T-cell (primary cell): ENCODE results near the gene PPARA. TPM values are rescaled to one million over a fixed set of nuclear protein-coding genes. Genes with fewer than 3 reads are reported as not detected.

Experiments used
- ATAC-seq, 4 experiments: fragments of 200-7000 bp in 3 of 4; fragments of 150-1000 bp in 1 of 4; cut with Tn5 transposase; replicated peaks in 1 of 4; 1 replicate in 3 of 4; 2 replicates in 1 of 4; pipeline ENCODE4 v1.10.0; 2021; ENCODE audit warnings: moderate library complexity in 3 of 4, mild to moderate bottlenecking in 2 of 4, moderate number of reproducible peaks in 1 of 4
- CTCF ChIA-PET, 2 donors: fragments of 300-600 bp; sonication (Branson Sonifier 250); formaldehyde crosslinking; loops; one replicate each; lab custom pipeline; 2022; ENCODE audit warnings: antibody characterized with exemption in 2 of 2; lab: Charles Lee
- POLR2A ChIA-PET, 2 donors: fragments of 300-600 bp; sonication (Branson Sonifier 250); formaldehyde crosslinking; loops; one replicate each; lab custom pipeline; 2022; ENCODE audit warnings: antibody characterized with exemption in 2 of 2; lab: Charles Lee
- DNase-seq, 35 experiments: peaks; one replicate each; pipeline versions ENCODE4 v3.0.0 to v3.0.0-alpha.2; 2013 to 2023
- H3K27ac ChIP-seq: one replicate; pipeline ENCODE4 v1.5.1; 2013; ENCODE audit warnings: low read length
- H3K27me3 ChIP-seq, 2 experiments: replicated peaks in 1 of 2; 1 replicate in 1 of 2; 2 replicates in 1 of 2; pipeline versions ENCODE4 v1.6.1 to v1.7.0; 2013; ENCODE audit warnings: low read length in 1 of 2, mixed read lengths in 1 of 2; ENCODE audit not compliant: control insufficient read depth in 2 of 2, insufficient read depth in 2 of 2; ENCODE audit errors: extremely low read depth in 1 of 2
- H3K36me3 ChIP-seq, 2 donors: 1 replicate in 1 of 2; 2 replicates in 1 of 2; pipeline versions ENCODE4 v1.6.1 to v1.7.0; 2013; ENCODE audit warnings: low read length in 1 of 2; ENCODE audit not compliant: control insufficient read depth in 2 of 2, insufficient read depth in 1 of 2; ENCODE audit errors: extremely low read depth in 1 of 2
- H3K4me1 ChIP-seq, 2 experiments: 1 replicate in 1 of 2; 2 replicates in 1 of 2; pipeline versions ENCODE4 v1.6.1 to v1.7.0; 2013; ENCODE audit warnings: low read length in 2 of 2, mixed read lengths in 1 of 2; ENCODE audit not compliant: insufficient read depth in 2 of 2, control insufficient read depth in 1 of 2; ENCODE audit errors: extremely low read depth in 1 of 2
- H3K4me3 ChIP-seq, 2 donors: 1 replicate in 1 of 2; 2 replicates in 1 of 2; pipeline versions ENCODE4 v1.5.1 to v1.7.0; 2013; ENCODE audit warnings: mild to moderate bottlenecking in 2 of 2, low read length in 1 of 2, moderate library complexity in 1 of 2; ENCODE audit not compliant: control insufficient read depth in 1 of 2; ENCODE audit errors: extremely low read depth in 1 of 2
- H3K9me3 ChIP-seq: 2 replicates; pipeline ENCODE4 v1.7.0; 2013
- H3K27ac Mint-ChIP-seq, 2 donors: one replicate each; pipeline ENCODE4 v1.8.0; 2020 to 2021; ENCODE audit warnings: mild to moderate bottlenecking in 2 of 2, mixed read lengths in 2 of 2
- H3K27me3 Mint-ChIP-seq, 2 donors: one replicate each; pipeline ENCODE4 v1.8.0; 2021 to 2022; ENCODE audit warnings: mixed read lengths in 2 of 2
- H3K36me3 Mint-ChIP-seq: one replicate; pipeline ENCODE4 v1.8.0; 2021; ENCODE audit warnings: mixed read lengths
- H3K4me1 Mint-ChIP-seq, 3 donors: one replicate each; pipeline ENCODE4 v1.8.0; 2020 to 2022; ENCODE audit warnings: mixed read lengths in 3 of 3, mild to moderate bottlenecking in 1 of 3
- H3K4me3 Mint-ChIP-seq, 3 donors: one replicate each; pipeline ENCODE4 v1.8.0; 2020 to 2022; ENCODE audit warnings: mild to moderate bottlenecking in 3 of 3, mixed read lengths in 3 of 3, moderate library complexity in 3 of 3
- H3K9me3 Mint-ChIP-seq, 3 donors: one replicate each; pipeline ENCODE4 v1.8.0; 2020 to 2022; ENCODE audit warnings: mixed read lengths in 3 of 3
- WGBS: methylation state at CpG from one replicate; pipeline ENCODE4 v1.1.5; 2013; ENCODE audit warnings: missing lambda C conversion rate; ENCODE audit not compliant: insufficient coverage; 5-methylcytosine and 5-hydroxymethylcytosine counted together
- total RNA-seq, 35 experiments: library from RNA in 6 of 35; stranded (reverse) in 6 of 35; fragments of 120-200 nt in 1 of 35; gene quantifications; one replicate each; pipeline versions ENCODE4 v1.2.1 to v1.2.4 and lab custom pipeline; 2013 to 2026

PPARA gene
- total RNA-seq, 5 donors from 2014 or later (not counting 1 experiment from before 2014, with no cell fraction given), result 11.0 to 22.2 (median 19.6) TPM

DNA sequence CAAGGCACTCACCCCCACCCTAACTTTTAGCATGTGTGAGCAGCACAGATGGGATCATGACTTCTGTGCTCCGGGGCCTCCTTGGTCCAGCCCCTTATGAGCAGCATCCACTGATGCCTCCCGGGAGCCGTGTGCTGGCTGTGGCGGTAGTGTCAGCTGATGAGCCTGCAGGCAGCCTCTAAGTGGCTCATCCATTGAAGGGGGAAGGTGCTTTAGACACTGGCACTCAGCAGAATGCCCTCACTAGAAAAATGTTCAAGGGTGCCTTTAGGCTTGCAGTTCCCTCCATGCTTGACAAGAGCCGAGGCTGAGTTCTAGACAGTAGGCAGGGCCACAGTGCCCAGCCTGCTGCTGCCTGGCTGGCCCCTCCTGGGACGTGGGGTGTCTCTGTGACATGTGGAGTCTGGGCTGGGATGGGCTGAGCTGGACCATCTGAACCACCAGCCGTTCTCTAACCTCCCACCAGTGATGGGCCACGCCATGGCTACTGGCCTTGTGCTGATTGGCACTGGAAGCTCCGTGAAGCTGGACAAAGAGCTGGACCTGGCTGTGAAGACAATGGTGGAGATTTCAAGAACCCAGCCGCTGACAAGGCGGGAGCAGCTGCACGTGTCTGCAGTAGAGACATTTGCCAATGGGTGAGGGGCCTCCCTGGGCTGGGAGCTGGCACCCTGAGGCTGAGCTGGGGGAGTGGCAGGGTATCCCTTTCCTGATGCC is 123.3 kb downstream of the PPARA start:
- CTCF ChIA-PET, result no interaction called here

DNA sequence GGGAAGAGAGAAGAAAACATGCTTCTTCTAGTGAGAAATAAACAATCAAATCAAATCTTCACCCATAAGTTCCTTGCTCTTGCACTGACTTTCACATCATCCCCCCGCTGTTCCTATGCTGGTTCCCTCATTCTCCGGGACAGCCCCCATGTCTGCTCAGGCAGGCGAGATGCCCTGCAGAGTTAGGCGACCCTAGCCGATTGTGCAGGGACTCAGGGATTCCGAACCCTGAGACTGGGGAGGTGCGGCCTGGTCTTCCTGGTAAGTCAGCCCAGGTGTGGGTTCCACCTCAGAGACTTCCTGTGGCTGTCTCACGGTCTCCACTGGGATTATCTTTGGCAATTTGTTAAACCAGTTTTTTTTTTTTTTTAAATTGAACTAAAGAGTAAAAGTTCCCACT is 124.1 kb downstream of the PPARA start:
- DNase-seq, result no peak
- no peak overlapping the region for H3K27ac ChIP-seq
- 98% methylated on average over 7 of the region's 8 CpGs for WGBS
- no peak for ATAC-seq
- H3K36me3 ChIP-seq, result peaks cover 0 to 35% of the 10 kb centered on the region in 2 donors
- H3K4me3 Mint-ChIP-seq, result no peak overlapping the region
- no peaks in the 10 kb centered on the region for H3K9me3 ChIP-seq
- POLR2A ChIA-PET, result no interaction called here
- peaks cover 0 to 39% of the 10 kb centered on the region in 2 experiments for H3K4me1 ChIP-seq
- peaks cover 5 to 16% (median 9%) of the 10 kb centered on the region in 3 donors for H3K4me1 Mint-ChIP-seq
- no peaks in the 10 kb centered on the region for H3K27me3 ChIP-seq
- CTCF ChIA-PET, result no interaction called here
- no peaks in the 10 kb centered on the region for H3K27me3 Mint-ChIP-seq
- no peaks in the 10 kb centered on the region for H3K9me3 Mint-ChIP-seq
- H3K4me3 ChIP-seq, result no peak overlapping the region
- H3K36me3 Mint-ChIP-seq, result peaks cover 29% of the 10 kb centered on the region
- no peak overlapping the region for H3K27ac Mint-ChIP-seq

More for the DNA sequence above, 123.3 kb downstream of the PPARA start:
- WGBS, result 98% methylated on average over 9 of the region's 12 CpGs
- H3K27ac Mint-ChIP-seq, result no peak overlapping the region
- H3K4me1 ChIP-seq, result peaks cover 0 to 39% of the 10 kb centered on the region in 2 experiments
- DNase-seq (no peak), ATAC-seq (no peak)
- no peak overlapping the region for H3K27ac ChIP-seq
- H3K9me3 Mint-ChIP-seq, result no peaks in the 10 kb centered on the region
- POLR2A ChIA-PET, result no interaction called here
- H3K4me3 ChIP-seq, result no peak overlapping the region
- H3K9me3 ChIP-seq, result no peaks in the 10 kb centered on the region
- no peaks in the 10 kb centered on the region for H3K27me3 ChIP-seq
- H3K4me1 Mint-ChIP-seq, result peaks cover 5 to 16% (median 10%) of the 10 kb centered on the region in 3 donors
- H3K27me3 Mint-ChIP-seq, result no peaks in the 10 kb centered on the region
- no peak overlapping the region for H3K4me3 Mint-ChIP-seq
- H3K36me3 ChIP-seq, result peaks cover 0 to 28% of the 10 kb centered on the region in 2 donors
- H3K36me3 Mint-ChIP-seq, result peaks cover 26% of the 10 kb centered on the region

DNA sequence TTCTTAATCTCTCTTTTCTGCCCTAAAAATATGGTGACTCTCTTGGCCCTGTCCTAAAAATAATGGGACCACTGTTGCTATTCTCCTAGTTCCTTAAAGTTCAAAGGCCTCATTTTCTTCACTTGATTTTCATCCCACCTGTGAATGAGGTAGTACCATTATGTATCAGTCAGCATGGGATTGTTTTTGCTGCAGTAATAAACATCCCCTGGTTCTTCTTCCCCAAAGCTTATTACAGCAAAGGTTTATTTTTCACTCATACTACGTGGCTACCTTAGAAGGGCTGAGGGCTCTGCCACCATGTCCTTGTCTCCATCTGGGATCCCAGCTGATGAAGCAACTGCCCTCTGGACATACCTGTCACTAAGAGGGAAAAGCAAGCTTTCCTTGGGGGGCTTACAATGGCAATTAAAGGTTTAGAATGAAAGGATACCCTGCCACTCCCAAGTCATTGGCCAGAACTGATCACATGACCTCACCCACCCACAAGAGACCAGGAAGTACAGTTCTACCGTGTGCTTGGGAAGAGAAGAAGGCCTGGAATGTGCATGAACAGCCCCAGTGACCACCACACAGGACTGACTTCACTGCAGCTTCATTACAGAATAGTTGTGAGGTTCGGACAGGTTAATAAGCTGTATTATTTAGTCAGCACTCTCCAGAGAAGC is 125.3 kb downstream of the PPARA start:
- H3K36me3 Mint-ChIP-seq, result peaks cover 29% of the 10 kb centered on the region
- peaks cover 0 to 13% (median 2%) of the 10 kb centered on the region in 3 donors for H3K4me1 Mint-ChIP-seq
- ChIA-PET CTCF (no interaction called here), POLR2A (no interaction called here)
- Histone ChIP-seq H3K27ac (no peak overlapping the region), H3K4me3 (no peak overlapping the region), H3K9me3 (no peaks in the 10 kb centered on the region), H3K4me1 (peaks cover 0 to 43% of the 10 kb centered on the region in 2 experiments), H3K36me3 (peaks cover 0 to 38% of the 10 kb centered on the region in 2 donors), H3K27me3 (no peaks in the 10 kb centered on the region)
- H3K9me3 Mint-ChIP-seq, result no peaks in the 10 kb centered on the region
- 100% methylated on average over 1 of the region's 3 CpGs for WGBS
- H3K27ac Mint-ChIP-seq, result no peak overlapping the region
- no peaks in the 10 kb centered on the region for H3K27me3 Mint-ChIP-seq
- no peak for ATAC-seq
- DNase-seq, result no peak
- no peak overlapping the region for H3K4me3 Mint-ChIP-seq

DNA sequence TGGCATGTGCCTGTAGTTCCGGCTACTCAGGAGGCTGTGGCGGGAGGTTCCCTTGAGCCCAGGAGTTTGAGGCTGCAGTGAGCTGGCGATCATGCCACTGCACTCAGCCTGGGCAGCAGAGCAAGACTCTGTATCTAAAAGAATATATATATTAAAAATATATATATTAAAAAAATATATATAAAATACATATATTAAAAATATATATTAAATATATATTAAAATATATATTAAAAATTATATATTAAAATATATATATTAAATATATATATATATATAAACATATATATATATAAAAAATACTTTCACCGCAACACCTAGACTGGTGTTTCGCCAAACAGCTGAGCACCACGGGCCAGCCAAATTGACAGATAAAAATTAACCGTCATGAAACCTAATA is 126.2 kb downstream of the PPARA start:
- Mint-ChIP-seq H3K27me3 (no peaks in the 10 kb centered on the region), H3K36me3 (peaks cover 32% of the 10 kb centered on the region), H3K9me3 (no peaks in the 10 kb centered on the region), H3K4me3 (no peak overlapping the region), H3K27ac (no peak overlapping the region), H3K4me1 (peaks cover 0 to 16% (median 5%) of the 10 kb centered on the region in 3 donors)
- no peak overlapping the region for H3K27ac ChIP-seq
- no peaks in the 10 kb centered on the region for H3K9me3 ChIP-seq
- H3K27me3 ChIP-seq, result no peaks in the 10 kb centered on the region
- DNase-seq, result no peak
- WGBS, result no CpG with 5 or more reads among the region's 7 CpGs
- no peak overlapping the region for H3K4me3 ChIP-seq
- CTCF ChIA-PET, result no interaction called here
- peaks cover 0 to 53% of the 10 kb centered on the region in 2 experiments for H3K4me1 ChIP-seq
- H3K36me3 ChIP-seq, result peaks cover 0 to 38% of the 10 kb centered on the region in 2 donors
- no peak for ATAC-seq
- POLR2A ChIA-PET, result interaction anchor here in 1 of 2 donors (0.6 kb wide), 1 partner anchor 15 kb away, joined by 3 read pairs; no protein-coding TSS in a partner anchor

DNA sequence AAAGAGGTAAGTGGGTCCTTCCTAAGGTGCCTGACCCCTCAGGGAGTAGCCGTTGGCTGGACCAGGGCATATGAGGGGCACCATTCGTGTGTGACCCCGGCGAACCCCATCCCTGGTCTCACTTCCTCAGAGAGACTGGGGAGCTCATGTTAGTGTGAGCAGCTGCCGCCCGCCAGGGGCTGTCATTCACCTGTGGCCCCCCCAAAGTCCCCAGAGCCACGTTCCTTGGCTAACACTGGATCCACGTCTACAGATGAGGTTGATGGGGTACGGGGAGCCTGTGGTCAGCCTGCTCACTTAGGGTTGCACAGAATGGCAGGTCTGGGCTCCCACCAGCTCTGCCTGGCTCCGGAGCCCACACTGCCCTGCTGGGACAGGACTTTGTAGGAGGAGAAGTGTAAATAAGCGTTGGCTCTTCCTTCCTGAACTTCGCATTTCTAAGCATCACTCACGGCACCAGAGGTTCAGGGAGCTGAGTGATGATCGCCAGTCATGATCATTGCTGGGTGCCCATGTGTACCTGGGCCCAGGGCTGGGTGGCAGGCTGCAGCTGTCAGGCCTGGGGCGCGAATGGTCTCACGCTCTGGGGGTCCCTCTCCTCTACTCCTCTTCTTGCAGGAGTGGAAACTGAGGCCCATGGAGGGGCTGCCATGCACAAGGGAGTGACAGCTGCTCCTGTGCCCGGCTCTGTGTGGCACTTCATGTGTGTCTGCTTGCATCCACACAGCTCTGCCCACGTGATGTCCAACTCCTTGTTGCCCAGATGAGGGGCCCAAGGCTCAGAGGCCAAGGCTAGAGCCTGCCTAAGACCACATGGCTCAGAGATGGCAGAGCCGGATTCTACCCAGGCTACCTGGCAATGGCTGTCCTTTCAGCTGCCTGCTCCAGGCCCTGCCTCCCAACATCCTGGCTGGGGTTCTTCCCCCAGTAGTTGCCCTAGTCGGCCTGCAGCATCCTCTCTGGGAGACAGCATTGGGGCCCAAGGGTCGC is 128.6 kb downstream of the PPARA start:
- ATAC-seq, result no peak
- peaks cover 39% of the 10 kb centered on the region for H3K36me3 Mint-ChIP-seq
- H3K4me3 Mint-ChIP-seq, result no peak overlapping the region
- Histone ChIP-seq H3K27ac (no peak overlapping the region), H3K4me1 (peaks cover 0 to 71% of the 10 kb centered on the region in 2 experiments), H3K4me3 (no peak overlapping the region), H3K9me3 (no peaks in the 10 kb centered on the region), H3K36me3 (peaks cover 0 to 33% of the 10 kb centered on the region in 2 donors), H3K27me3 (no peaks in the 10 kb centered on the region)
- H3K27ac Mint-ChIP-seq, result no peak overlapping the region
- WGBS, result 93% methylated on average over 20 of the region's 22 CpGs
- no peak for DNase-seq
- ChIA-PET CTCF (no interaction called here), POLR2A (no interaction called here)
- H3K27me3 Mint-ChIP-seq, result no peaks in the 10 kb centered on the region
- H3K4me1 Mint-ChIP-seq, result peaks cover 0 to 16% (median 5%) of the 10 kb centered on the region in 3 donors
- no peaks in the 10 kb centered on the region for H3K9me3 Mint-ChIP-seq
